ENCODE data around the gene UBXN1.

UBXN1 gene, protein sequence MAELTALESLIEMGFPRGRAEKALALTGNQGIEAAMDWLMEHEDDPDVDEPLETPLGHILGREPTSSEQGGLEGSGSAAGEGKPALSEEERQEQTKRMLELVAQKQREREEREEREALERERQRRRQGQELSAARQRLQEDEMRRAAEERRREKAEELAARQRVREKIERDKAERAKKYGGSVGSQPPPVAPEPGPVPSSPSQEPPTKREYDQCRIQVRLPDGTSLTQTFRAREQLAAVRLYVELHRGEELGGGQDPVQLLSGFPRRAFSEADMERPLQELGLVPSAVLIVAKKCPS

DNA sequence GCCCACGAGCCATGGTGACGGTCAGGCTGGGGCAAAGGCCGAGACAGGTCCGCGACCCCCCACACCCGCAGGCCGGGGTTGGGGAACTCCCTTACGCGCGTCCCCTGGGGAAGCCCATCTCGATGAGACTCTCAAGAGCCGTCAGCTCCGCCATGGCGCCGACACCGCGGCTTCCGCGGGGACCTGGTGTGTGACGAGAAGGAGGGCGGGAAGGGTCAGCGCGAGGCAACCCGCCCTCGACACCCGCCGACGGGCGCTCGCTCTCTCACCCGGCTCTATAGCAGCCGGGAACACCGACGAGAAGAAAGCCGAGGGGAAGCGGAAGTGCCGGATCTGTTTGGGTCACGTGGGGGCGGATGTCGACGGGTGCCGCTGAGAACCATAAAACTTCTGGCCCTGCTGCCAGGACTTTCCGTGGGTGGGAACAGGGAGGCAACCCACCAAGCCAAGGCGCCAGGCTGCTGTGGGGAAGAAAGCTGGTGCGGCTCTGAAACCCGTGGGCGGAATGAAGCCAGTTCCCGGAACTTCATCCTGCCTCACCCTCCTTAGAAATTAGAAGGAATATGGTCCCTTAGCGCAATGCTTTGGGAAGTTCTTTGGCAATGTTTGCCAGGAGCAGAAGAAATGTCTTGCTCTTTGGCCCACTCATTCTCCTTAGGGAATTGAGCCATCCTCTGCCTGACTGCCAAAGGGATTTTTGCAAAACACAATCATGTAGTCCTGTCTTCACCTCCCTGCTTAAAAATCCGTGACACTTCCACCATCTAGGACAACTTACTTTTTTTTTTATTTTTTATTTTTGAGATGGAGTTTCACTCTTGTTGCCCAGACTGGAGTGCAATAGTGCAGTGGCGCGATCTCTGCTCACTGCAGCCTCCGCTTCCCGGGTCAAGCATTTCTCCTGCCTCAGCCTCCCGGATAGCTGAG lies at the start of gene UBXN1:
Gene UBXN1, minus strand, starts transcription at position 304 of the 927 bp plus-strand sequence. Its CDS starts 150 bp downstream, at position 154.
- DNase-seq: peak in 1 of 2 experiments; percentile 42

DNA sequence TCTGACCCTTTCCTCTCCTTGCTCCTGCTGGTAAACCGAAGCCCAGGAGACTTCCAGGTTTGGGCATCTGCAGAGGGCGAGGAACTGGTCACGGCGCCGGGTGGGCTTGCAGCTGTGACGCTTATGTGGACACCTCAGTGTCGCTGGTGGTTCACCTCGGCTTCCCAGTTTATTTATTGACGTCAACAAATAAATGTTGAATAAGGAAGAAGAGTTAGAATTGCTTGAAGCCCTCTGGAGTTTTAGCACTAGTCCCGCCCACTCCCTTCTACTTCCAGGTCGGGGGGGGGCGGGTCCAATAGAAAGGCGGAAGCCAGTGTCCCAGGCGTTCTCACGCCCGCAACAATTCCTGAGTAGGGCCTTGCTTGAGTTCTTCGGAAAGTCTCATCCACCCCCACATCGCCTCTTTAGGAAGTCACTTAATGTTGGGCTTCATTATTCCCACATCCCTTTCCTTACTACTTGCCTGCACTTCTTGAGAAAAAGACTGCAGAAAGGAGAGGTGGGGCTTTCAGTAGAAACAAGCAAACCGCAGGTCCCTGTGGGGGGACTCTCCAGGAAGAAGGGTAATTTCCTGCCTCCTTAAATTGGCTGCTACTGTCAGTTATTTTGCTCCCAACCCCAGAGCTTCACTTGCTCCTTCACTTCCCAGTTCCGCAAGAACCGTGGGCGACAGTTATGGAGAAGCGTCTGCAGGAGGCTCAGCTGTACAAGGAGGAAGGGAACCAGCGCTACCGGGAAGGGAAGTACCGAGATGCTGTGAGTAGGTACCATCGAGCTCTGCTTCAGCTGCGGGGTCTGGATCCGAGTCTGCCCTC lies 49.5 kb upstream of the UBXN1 start, which contains the start of gene TTC9C:
Gene TTC9C, plus strand, starts transcription at position 316 of the 818 bp plus-strand sequence. Its CDS starts 363 bp downstream, at position 679.
- DNase-seq: peak in 1 of 2 experiments; percentile 62

GRCh38 chr11:62727872-62728170 lies 48.9 kb upstream of the UBXN1 start:
- DNase-seq: peak; percentile 63 to 91

DNA sequence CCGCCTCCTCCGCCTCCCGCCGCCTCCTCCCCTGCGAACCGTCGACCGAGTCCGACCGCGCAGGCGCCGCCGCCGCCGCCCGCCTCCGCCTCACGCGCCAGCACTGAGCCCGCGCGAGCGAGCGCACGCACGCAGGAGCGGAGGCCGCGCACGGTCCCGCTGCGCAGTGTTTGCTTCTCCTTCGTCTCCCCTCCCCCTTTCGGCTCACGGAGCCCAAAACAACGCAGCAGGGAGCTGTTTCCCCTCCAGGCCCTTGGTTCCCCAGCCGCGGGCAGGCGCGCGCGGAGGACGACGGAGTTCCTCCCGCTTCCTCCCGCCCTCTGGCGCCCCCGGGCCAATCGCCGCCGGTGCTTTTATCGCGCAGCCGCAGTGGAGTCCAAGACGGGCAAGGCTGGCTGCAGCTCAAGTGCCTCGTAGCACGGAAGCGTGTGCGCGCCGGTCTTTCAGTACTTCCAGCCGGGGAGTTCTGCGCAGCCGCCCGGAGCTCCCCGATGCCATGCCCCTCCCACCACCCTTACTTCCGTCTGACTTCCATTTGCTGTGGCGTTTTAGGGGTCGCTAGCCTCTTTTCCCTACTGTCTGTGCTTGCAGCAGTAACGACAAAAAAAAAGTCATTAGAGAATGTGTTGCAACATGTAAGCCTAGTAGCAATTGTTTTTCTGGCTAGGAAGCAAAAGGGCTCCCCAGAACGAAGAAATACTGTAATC lies 48.4 kb upstream of the UBXN1 start, which contains the start of gene HNRNPUL2:
Gene HNRNPUL2, minus strand, starts transcription at position 293 of the 707 bp plus-strand sequence. CDS start 301 bp downstream, outside the sequence.
- peak; percentile 91 to 92 for DNase-seq

DNA sequence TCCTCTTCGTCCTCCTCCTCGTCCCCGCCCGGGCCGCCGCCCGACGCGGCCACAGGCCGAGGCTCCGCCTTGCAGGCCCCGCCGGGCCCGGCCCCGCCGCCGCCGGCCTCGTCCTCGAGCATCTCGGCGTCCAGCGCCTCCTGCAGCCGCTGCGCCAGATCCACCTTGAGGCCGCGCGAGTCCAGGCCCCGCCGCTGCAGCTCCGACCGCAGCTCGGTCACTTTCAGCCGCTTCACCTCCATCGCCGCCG lies 48.0 kb upstream of the UBXN1 start:
- DNase-seq: no peak

DNA sequence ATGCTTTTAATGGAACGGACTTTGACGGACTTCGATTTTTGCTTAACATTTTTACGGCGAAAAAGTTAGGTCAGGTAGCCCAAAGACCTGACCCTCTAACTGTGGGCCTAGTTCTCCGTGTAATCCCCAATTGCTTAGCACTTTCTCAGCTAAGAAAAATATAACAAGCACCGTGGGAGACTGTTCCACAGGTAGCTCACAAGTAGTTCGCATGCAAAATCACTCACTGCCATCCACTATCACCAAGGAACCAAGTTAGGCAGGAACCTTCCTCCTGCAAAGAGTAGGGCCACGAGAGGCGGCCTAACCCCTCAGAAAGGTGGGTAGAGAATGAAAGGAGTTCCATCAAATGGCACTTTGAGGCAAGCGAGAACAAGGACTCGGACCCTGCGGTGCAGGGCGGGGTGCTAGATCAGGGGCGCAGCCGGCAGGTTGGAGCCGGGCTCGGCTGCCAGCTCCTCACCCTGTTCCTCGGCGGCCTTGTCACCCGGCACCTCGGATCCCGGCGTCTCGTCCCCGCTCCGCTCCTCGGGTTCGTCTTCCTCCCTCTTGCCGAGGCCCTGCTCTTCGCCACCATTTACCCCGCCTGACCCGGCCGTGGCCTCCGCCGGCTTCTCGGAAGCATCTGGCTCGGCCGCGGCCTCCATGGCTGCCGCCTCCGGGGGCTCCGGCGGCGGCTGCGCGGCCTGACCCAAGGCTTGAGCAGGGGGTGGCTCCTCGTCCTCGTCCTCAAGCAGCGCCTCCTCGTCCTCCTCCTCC lies 47.5 kb upstream of the UBXN1 start:
- DNase-seq: no peak

- DNase-seq: no peak
These were observed 46.8 kb upstream of the UBXN1 start for GRCh38 chr11:62725646-62726045.

GRCh38 chr11:62724171-62724570 lies 45.3 kb upstream of the UBXN1 start:
- DNase-seq: no peak

GRCh38 chr11:62721994-62722393 lies 43.1 kb upstream of the UBXN1 start:
- DNase-seq: no peak

DNA sequence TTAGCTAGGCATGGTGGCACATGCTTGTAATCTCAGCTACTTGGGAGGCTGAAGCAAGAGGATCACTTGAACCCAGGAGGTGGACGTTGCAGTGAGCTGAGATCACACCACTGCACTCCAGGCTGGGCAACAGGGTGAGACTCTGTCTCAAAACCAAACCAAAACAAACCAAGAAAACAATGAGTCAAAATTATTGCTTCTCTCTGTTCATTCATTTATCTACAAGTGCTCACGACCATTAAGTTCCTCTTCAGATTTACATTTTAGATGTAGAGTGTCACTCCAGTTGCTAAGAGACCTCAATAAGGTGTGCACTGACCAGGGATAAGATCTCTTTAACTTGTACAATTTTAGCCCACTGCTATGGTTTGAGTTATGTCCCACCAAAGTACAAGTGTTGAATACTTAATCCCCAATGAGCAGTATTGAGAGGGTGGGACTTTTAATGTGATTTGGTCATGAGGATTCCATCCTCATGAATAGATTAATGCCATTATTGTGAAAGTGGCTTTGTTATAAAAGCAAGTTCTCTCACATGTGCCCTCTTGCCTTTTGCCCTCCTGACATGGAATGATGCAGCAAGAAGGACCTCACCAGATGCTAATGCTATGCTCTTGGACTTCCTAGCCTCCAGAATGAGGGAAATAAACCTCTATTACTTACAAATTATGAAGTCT lies 40.6 kb upstream of the UBXN1 start:
- DNase-seq: no peak

DNA sequence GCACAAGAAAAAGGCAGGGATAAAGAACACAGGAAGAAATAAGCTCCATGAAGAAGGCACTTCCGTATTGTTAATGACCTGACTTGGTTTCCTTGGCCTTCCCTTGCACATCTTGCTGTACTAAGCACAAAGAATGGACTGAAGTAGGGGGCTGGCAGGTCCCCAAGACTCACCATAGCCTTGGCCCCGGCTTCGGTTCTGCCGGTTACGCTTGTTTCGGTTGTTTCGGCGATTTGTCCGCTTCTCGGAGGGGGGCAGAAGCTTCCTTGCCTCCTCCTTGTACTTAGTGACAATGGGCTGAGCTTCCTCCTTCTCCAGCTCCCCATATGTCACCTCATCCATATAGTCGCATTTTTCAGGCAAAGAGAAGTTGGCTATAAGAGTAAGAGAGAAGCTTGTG lies 37.9 kb upstream of the UBXN1 start:
- no peak for DNase-seq

DNA sequence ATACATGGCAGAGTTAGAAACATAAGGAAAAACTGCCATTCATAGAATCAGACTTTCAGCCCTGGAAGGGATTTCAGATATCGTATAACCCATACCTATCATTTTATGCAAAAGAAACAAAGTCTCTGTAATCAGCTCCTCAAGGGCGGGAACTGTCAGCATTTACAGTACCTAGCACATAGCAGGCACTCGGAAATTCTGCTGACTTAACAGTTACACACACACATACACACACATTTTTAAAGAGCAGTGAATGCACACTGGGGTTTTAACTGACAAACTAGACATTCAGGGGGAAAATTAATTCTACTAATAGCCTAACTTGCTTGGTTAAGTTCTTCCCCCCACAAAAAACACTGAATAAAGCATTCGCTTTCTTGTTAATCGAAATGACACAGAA lies 37.3 kb upstream of the UBXN1 start:
- no peak for DNase-seq

DNA sequence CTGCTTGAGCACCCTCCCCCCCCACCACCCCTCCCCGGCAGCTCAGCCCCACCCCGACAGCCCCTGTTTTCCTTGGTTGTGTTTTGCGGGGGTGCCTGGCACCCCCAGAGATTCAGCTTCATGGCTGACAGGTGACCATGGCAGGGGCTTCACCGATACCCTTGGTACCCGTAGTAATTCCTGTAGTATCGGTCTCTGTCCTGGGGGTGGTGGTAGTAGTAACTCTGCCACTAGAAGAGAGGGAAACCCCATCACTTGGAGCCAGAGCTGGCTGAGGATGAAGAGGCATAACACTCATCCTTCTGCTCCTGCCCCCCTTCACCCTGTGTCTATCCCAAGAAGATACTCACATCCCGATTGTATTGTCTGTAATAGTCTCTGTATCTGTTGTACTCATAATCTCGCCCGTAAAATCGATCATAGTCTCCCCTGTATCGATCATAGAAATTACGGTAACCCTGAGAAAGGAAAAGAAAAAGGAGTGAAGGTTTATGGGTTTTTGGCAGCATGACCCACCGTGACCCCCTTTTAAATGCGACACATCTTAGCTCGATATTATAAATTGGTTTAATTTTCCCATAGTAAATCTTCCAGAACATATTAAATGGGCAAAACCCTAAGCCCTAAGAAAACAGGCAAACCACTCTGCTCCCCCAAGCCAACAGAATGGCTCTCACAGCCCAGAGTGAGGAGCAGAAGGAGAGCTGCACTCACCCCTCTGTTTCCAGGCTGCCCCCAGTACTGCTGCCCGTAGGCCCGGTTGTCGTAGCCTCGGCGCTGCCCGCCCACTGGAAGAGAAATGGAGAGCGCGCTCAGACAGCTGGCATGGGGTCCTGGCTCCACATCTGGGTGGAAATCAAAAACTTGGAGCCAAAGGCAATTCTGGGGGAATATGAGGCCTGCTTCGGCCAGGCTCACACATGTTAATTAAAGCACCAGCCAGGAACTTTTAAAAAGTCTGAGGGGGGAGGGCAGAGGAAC lies 36.6 kb upstream of the UBXN1 start:
- DNase-seq: no peak

- DNase-seq: no peak
These were observed 34.5 kb upstream of the UBXN1 start for GRCh38 chr11:62713343-62713742.

- no peak for DNase-seq
These were observed 34.0 kb upstream of the UBXN1 start for GRCh38 chr11:62712861-62713260.

GRCh38 chr11:62712276-62712812 lies 33.5 kb upstream of the UBXN1 start:
- DNase-seq: no peak

GRCh38 chr11:62710001-62710345 lies 31.1 kb upstream of the UBXN1 start:
- no peak for DNase-seq

- DNase-seq: peak; percentile 83 to 84
These were observed 30.6 kb upstream of the UBXN1 start for GRCh38 chr11:62709247-62710000.

- DNase-seq: peak in 1 of 2 experiments; percentile 24
These were observed 29.9 kb upstream of the UBXN1 start for GRCh38 chr11:62708793-62709192.

Data from cerebellar nuclear complex (tissue), 1 donor.